HG02938 (cell line): ENCODE measurements around the gene CASTOR1.

Experiments
- ATAC-seq: cut with Tn5 transposase; IDR thresholded peaks from one replicate; pipeline ENCODE4 v1.9.1; 2021; ENCODE audit warnings: mild to moderate bottlenecking, moderate library complexity; ENCODE audit not compliant: unreplicated experiment

The CASTOR1 gene

DNA sequence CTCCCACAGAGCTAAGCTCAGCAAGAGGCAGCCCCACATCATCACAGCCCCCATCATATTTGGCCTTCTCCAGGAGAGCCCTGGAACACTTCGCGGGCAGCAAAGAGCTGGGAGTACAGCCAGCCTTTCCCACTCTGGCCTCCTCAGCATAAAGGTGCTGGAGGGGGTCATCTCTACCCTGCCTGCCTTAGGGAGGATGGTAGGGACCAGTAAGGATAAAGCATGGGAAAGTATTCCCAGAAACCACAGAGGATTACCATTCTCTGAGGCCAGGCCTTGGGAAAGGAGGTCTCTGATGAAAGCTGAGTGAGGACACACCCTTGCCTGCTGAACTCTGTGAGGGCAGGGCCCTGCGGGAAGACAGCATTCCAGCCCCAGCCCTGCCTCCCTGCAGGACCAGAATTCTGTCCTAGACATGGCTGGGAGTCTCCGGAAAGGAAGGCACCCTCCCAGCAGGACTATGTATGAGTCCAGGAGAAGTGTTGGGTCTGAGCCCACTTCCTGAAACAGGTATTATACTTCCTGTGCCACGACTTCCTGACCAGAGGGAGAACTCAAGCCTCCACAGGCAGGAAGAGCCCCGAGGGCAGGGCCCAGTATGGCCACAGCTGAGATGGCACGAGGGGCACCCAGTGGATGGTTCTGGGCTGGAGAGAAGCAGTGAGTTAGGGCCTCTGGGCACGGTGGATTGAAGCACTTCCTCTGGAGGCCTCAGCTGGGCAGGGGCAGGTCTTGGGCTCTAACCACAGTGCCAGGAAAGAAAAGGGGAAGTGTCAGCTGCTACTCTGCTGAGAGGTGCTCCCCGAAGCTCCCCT, 12.9 kb upstream of the CASTOR1 start:
- no peak for ATAC-seq

- ATAC-seq = no peak
Observed at GRCh38 chr22:30299322-30299721, 10.0 kb upstream of the CASTOR1 start.

DNA sequence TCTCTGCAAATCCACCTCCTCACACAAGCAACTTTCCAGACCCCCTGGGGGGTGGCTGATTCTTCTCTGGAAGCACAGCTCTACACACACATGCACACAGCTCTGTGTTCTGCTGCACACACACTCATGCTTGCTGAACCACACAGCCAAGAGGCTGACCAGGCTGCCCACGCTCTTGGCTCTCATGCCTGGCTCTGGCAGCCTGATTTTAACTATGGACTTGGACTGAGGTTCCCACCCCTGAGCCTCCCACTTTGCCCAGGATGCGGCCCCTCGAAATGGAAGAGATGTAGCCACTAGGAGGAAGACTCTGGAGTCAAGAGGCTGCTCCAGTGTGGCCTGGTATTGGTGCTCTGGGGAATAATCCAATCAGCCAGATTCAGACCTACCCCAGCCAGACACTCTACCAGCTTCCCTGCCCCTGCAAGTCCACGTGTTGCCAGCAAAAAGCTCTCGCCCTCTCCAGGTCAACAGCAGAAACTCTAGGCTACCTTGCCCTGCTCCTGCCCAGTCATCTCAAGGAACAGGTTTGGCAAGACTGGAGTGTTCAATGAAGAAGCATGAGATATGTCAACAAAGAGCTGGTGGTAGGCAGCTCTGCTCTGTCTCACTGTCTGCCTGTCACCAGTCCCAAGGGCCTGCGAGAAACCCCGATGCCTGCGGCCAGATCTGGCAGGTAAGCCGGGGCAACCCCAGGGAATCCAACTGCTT, 8.8 kb upstream of the CASTOR1 start:
- no peak for ATAC-seq

- ATAC-seq = no peak
Observed at GRCh38 chr22:30297276-30297990, 8.1 kb upstream of the CASTOR1 start.

GRCh38 chr22:30296833-30297232, 7.5 kb upstream of the CASTOR1 start:
- ATAC-seq = no peak

DNA sequence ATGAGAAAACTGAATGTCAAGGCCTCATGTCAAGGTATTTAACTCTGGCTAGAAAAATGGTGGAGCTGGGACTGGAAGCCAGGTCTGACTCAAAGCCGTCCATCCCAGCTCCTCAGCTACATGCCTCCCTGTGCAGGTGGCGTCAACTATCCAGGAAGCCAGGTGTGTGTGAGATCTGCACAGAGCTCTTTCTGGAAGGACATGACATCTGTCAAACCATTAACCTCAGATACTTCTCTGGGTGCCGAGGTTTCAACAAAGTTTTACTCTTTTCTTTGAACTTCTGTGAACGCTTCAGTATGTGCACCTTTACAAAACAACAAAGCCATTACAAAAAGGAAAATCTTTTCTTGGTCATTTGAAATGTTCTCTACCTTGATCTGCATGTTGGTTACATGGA, 7.0 kb upstream of the CASTOR1 start:
- ATAC-seq = no peak

DNA sequence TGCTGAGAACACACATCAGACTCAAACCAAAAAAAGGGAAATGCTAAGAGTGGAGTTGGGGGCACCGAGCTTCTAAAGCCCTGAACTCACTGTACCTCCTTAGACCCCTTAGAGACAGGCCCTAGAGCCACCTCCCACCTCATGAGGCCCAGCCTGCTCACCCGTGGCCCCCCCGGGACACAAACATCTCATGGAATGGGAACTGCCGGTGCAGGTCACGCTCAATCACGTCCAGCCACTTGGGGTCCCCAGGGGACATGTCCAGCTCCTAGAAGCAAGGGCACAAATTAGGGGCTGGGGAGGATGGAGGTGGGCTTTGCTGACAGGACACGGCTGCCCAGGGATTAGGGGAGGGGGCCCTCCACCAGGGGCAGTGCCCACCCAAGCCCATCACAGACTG, 6.3 kb upstream of the CASTOR1 start:
- no peak for ATAC-seq

DNA sequence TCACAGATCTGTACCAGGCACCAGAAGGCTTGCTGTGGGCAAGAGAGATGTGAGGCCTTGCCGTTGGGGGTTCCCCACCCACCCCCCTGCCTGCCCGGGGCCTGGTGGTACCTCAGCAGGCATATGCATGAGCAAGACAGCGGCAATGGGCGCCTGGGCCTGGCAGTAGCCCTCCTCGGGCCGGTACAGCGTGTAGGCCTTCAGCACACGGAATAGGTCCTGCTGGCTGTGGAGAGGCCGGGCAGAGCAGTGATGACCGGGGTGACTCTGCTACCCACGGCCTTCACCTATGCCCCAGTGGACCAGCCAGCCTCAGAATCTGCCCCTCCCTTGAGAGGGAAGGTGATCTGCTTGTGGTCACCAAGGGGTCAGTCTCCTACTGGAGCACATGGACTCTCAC, 5.5 kb upstream of the CASTOR1 start:
- ATAC-seq = no peak

GRCh38 chr22:30294066-30294465, 4.8 kb upstream of the CASTOR1 start:
- ATAC-seq = no peak

DNA sequence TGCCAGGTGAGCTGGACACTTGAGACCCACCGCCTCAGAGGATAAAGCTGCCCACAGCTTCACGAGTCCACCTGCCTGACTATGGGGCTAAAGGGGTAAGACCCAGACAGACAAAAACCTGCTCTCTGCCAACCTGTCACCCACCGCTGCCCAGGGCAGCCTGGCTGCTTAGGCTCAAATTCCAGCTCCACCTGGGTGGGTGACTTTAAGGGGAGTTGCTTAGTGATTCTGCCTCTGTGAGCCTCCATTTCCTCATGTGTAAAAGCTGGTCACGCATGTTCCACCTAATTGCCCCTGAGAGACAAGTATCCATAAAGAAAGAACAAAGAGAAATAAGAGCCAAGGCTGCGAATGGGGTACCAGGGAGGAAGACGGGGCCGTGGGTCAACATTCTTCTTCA, 3.7 kb upstream of the CASTOR1 start:
- ATAC-seq = no peak

GRCh38 chr22:30292069-30292970, 3.0 kb upstream of the CASTOR1 start:
- no peak for ATAC-seq

DNA sequence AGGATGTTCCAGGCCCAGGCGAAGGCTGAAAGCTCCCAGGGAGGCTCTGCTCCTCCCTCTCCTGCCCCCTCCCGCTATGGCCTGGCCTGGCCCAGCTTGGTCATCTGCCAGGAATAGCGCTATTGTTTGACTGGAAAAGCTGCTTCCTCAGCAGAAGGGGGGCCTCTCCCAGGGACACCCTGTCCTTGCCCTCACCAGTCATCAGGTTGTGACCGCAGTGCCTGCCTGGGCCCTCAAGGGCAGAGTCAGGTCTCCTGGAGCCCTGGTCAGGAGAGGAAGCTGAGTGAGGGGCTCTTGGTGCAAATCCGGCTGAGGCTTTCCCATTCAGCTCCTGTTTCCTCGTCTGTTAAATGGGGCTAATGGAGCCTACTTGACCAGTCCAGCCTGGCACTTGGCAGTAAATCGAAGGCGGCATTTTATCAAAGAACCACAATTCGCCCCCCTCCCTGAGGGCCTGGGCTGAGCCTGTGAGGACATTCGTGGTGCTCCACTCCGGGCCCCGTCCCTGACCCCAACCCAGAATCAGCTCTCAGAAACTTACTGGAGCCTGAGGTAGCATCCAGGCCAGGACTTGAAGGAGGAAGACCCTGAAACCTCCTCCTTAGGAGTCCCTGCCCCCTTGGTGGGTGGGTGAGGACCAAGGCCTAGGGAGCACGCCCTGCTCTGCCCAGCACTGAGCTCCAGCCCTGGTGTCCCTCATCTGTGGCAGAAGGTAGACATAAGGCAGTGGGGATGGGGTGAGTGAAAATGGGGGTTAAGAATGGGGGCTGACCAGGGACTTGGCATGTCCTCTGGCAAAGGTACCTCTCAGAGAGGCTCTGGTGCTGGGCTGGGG, 2.0 kb upstream of the CASTOR1 start:
- no peak for ATAC-seq

GRCh38 chr22:30290342-30291057, 1.2 kb upstream of the CASTOR1 start:
- no peak for ATAC-seq

- ATAC-seq = peak; percentile 5
Observed at GRCh38 chr22:30289980-30290313, 642 bp upstream of the CASTOR1 start.

DNA sequence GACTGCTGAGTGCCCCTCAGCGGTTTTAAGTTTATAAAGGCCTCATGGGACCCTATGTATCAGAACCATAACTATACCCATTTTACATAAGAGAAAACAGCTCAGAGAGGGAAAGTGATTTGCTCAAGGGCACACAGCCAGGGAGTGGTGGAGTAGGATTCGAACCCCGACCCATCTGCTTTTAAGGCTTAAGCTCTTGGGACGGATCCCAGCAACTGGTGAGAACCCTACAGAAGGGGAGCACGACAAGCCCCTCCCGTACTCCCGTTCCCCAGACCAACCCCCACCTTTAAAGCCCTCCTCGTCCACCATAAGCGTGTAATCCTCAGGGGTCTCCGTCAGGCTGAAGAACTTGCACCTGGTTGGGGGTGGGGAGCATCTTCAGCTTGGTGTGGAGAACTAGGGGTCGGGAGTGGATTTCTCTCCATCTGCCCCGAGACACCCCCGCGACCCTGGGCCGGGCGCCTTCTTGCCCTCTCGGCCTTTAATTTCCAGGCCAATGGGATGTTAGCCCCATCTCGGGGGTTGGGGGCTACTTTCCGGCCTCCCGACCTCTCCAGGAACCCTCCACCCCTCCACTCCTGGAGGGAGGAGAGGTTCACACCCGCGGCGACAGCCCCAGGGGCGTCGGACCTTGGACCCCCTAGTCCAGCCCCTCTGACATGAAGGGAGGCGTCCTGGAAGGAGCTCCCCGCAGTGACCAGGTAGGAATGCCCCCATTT, 725 bp downstream of the CASTOR1 start:
- no peak for ATAC-seq

DNA sequence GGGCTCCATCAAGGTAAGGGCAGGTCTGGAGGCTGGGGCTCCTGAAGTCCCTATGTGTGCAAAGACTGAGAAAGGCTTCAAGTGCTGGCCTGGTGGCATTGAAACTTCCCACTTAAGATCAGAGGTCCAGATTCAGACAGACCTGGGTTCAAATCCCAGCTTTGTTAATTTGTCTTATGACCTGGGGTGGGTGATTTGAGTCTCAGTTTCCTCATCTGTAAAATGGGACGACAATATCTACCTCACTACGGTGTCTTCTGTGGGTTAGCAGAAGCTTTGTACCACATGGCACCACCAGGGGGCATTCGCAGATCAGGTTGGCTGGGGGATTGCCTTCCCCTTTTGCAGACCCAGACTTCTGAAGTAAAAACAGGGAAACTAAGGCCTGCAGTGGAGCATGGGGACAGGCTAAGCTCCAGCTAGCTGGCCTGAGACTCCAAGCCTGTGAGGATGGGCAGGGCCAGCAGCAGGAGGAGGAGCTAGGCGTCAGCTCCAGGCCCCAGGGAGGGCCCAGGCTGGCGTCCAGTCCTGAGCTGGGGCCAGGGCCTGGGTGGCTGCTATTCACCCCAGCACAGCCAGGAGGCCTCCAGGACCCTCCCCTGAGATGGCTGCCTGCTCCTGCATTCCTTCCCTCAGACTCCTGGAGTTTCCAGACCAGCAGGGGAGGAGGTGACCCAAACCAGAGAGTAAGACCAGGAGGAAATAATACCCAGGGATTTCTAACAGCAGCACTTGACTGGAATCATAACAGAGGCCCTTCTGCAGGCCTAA, 1.5 kb downstream of the CASTOR1 start:
- no peak for ATAC-seq

DNA sequence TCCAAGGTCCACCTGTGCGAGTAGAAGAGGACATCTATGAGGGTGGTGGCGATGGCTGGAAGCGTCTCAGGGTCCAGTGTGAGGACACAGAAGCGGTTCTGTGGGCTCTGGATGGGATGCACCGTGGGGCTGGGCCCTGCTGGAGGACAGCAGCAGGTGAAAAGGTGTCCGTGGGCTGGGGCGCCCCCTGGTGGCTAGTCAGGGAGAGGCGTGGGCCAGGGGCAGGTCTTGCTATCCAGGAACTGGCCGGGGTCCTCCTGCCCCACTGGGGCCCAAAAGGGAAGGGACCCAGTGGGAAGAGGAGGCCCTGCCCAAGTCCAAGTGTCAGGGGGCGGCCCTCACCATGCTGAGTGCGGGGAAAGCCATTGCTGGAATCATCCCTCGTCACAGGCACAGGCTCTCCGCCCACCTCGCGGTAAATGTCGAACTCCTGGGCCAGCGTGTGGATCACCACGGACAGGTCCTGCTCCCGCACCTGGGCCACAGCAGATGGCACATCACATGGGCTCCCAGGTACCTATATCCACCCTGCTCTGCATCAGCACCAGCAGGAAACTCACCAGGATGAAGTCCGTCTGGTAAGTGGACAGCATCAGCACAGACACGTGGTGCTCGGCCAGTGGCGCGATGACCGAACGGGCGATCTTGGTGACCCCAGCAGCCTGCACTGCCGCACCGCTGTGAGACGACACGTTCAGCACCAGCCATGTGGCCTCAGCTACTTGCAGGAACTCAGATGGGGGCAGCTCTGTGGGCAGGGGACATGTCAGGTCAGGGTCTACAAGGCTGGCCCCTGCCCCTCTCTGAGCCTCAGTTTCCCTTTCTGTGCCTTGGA, 2.3 kb downstream of the CASTOR1 start:
- ATAC-seq = no peak
